Calu3 (cell line): ENCODE results near the gene C5orf46. TPM values are rescaled to one million over a fixed set of nuclear protein-coding genes. Genes with fewer than 3 reads are reported as not detected.

Source experiments
- BruUV-seq: library from RNA; stranded (reverse); fragments of 400-500 nt; replicated peaks from 2 replicates; lab custom pipeline; 2021; lab: Mats Ljungman, UMichigan
- CTCF ChIA-PET: fragments of 300-600 bp; sonication (Branson Sonifier 250); formaldehyde crosslinking; loops from one replicate; lab custom pipeline; 2022; ENCODE audit warnings: antibody characterized with exemption; lab: Charles Lee
- DNase-seq: peaks from one replicate; pipeline ENCODE4 v3.0.0; 2022
- H3K27ac Mint-ChIP-seq: one replicate; pipeline ENCODE4 v1.8.0; 2022; ENCODE audit warnings: mixed read lengths; ENCODE audit not compliant: unreplicated experiment
- H3K27me3 Mint-ChIP-seq: one replicate; pipeline ENCODE4 v1.8.0; 2022; ENCODE audit warnings: mixed read lengths; ENCODE audit not compliant: unreplicated experiment
- H3K36me3 Mint-ChIP-seq: one replicate; pipeline ENCODE4 v1.8.0; 2022; ENCODE audit warnings: mild to moderate bottlenecking, moderate library complexity, mixed read lengths; ENCODE audit not compliant: insufficient read depth, unreplicated experiment
- H3K4me1 Mint-ChIP-seq: one replicate; pipeline ENCODE4 v1.8.0; 2022; ENCODE audit warnings: mild to moderate bottlenecking, low read depth, mixed read lengths; ENCODE audit not compliant: unreplicated experiment
- H3K4me3 Mint-ChIP-seq: one replicate; pipeline ENCODE4 v1.8.0; 2022; ENCODE audit warnings: mild to moderate bottlenecking, low read depth, moderate library complexity, mixed read lengths; ENCODE audit not compliant: unreplicated experiment
- H3K9me3 Mint-ChIP-seq: one replicate; pipeline ENCODE4 v1.8.0; 2022; ENCODE audit warnings: low read depth, mixed read lengths; ENCODE audit not compliant: unreplicated experiment
- intact Hi-C: fragments of 100-400 bp; cut with micrococcal nuclease; formaldehyde crosslinking; loops from one replicate; pipeline ENCODE4 v1.10.0; 2022; ENCODE audit not compliant: unreplicated experiment
- total RNA-seq: library from RNA; stranded (reverse); gene quantifications from 2 replicates; pipeline ENCODE4 v1.2.3, GENCODE V29; 2022
- TF ChIP-seq, protein P1 (sequence below): fragments of 200-600 bp; IDR thresholded peaks from one replicate; pipeline ENCODE4 v1.8.0; 2022; ENCODE audit warnings: antibody characterized with exemption; ENCODE audit not compliant: unreplicated experiment

The C5orf46 gene
- total RNA-seq, 1 experiment from 2014 or later = 0.97 TPM

DNA sequence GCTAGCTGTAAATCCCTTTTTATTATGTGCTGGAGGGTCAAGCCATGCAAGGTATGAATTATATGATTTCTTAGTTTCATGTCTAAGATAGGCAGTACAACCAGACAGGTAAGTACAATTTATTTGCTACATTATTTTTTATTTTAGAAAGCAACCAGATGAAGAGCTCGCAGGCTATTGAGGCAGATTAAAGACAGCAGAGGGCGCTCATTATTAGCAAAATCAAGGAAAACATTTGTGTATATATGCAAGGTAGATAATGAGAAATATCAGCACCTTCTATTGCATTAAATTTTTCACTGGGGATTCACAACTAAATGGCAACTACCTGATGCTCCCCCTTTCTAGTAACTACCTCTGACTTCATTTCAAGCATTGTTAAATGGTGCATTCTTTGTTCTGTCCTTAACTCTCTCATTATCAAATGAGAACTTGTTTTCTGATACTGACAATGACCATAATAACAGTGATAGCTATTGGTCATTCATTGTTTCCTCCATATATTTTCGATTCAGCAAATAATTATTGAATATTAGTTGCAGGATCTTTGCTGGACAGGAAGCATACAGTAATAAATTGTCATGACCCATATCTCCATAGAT is 19.2 kb downstream of the C5orf46 start:
- H3K4me1 Mint-ChIP-seq = peaks cover 22% of the 10 kb centered on the region
- H3K9me3 Mint-ChIP-seq = no peaks in the 10 kb centered on the region
- no peaks in the 10 kb centered on the region for H3K36me3 Mint-ChIP-seq
- no peak overlapping the region for H3K27ac Mint-ChIP-seq
- H3K4me3 Mint-ChIP-seq = no peak overlapping the region
- no peaks in the 10 kb centered on the region for H3K27me3 Mint-ChIP-seq
- no TSS peak for BruUV-seq
- intact Hi-C loops = loop anchor here (1.0 to 2.0 kb wide), 3 partner anchors 30 to 220 kb away; no protein-coding TSS in a partner anchor
- CTCF ChIA-PET = interaction anchor here (0.5 to 2.3 kb wide), 12 partner anchors 9 to 259 kb away, joined by 3 to 20 read pairs (median 4); no protein-coding TSS in a partner anchor
- TF ChIP-seq, protein P1, sequence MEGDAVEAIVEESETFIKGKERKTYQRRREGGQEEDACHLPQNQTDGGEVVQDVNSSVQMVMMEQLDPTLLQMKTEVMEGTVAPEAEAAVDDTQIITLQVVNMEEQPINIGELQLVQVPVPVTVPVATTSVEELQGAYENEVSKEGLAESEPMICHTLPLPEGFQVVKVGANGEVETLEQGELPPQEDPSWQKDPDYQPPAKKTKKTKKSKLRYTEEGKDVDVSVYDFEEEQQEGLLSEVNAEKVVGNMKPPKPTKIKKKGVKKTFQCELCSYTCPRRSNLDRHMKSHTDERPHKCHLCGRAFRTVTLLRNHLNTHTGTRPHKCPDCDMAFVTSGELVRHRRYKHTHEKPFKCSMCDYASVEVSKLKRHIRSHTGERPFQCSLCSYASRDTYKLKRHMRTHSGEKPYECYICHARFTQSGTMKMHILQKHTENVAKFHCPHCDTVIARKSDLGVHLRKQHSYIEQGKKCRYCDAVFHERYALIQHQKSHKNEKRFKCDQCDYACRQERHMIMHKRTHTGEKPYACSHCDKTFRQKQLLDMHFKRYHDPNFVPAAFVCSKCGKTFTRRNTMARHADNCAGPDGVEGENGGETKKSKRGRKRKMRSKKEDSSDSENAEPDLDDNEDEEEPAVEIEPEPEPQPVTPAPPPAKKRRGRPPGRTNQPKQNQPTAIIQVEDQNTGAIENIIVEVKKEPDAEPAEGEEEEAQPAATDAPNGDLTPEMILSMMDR = peak; percentile 63
- peak; percentile 56 for DNase-seq

DNA sequence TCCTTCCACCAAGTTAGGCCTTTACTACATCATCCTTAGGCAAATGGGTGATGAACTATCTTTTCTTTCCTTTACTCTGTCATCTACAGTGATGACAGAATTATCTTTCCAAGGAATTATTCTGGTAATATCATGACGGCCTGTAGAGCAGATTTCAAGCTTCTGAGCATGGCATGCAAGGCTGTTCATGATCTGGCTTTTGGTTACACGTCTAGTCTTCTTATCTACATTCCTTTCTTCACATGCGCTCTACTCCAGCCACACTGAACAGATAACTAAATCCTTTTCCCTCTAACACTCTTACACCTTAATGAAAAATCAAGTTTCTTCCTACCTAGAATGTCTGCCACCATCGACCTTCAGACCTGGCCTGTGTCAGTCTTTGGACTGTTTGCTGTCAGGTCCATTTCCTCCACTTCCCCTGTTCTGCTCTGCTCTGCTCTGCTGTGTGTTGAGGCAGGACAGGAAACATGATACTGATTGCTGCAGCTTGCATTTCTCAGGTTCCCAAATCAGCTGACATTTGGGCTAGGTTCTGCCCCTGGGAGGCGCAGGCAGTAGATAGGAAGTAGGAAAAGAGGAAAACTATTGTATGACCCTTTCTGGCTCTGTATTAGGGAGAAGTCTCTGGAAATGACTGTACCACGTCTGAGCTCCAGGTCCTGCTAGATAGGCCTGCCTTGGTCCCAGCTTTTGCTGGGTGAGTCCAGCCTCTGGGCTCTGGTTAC is 23.6 kb downstream of the C5orf46 start:
- H3K4me3 Mint-ChIP-seq = no peak overlapping the region
- CTCF ChIA-PET = interaction anchor here (1.2 to 1.3 kb wide), 3 partner anchors 23 to 52 kb away, joined by 3 to 5 read pairs (median 3); partner anchors contain the start of gene C5orf46
- H3K27me3 Mint-ChIP-seq = no peaks in the 10 kb centered on the region
- H3K36me3 Mint-ChIP-seq = no peaks in the 10 kb centered on the region
- H3K4me1 Mint-ChIP-seq = peaks cover 11% of the 10 kb centered on the region
- TF ChIP-seq, protein P1 = no peak
- no TSS peak for BruUV-seq
- no peaks in the 10 kb centered on the region for H3K9me3 Mint-ChIP-seq
- no peak overlapping the region for H3K27ac Mint-ChIP-seq
- no peak for DNase-seq
- intact Hi-C loops = no loop called here

DNA sequence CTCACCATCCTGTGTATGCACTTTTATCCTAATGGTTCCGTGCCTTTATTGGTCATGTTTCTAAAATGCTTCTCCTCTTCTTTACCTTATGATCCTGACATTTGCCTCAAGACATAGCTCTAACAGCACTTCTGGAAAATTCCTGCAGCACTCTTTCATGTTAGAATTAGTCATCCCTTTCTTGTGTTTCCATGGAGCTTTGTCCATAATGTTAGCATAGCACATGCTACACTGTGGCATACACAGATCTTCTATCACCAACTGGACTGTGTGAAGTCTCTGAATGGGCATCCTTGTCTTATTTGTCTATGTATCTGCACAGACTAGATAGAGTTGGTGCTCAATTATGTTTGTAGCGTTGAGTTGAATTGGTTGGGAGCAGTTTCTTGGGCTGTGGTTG is 25.9 kb downstream of the C5orf46 start:
- DNase-seq = no peak
- no TSS peak for BruUV-seq
- Mint-ChIP-seq H3K27me3 (no peaks in the 10 kb centered on the region), H3K36me3 (no peaks in the 10 kb centered on the region), H3K27ac (no peak overlapping the region), H3K9me3 (no peaks in the 10 kb centered on the region), H3K4me3 (no peak overlapping the region), H3K4me1 (peaks cover 29% of the 10 kb centered on the region)
- TF ChIP-seq, protein P1 = no peak
- CTCF ChIA-PET = interaction anchor here (1.0 kb wide), 1 partner anchor 23 kb away, joined by 4 read pairs; no protein-coding TSS in a partner anchor
- intact Hi-C loops = no loop called here

DNA sequence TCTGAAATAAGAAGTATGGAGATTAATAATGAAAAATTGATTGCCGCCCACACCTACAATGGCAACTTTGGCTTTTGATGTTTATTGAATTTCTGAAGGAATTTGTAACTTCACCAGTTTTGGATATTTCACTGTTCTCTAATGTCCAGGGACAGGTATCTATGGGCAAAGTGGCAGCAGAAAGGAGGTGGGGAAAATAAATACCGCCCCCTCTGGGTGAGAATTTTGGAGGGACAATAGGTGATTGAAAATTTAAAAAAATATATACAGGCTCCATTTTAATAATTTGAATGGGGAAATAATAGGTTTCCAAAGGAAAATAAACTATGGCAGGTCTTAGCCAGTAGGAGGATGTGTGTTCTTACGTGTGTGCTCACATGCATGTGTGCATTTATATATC is 26.6 kb downstream of the C5orf46 start:
- Mint-ChIP-seq H3K27ac (no peak overlapping the region), H3K9me3 (peaks cover under 1% of the 10 kb centered on the region), H3K27me3 (no peaks in the 10 kb centered on the region), H3K4me3 (no peak overlapping the region), H3K4me1 (peaks cover 29% of the 10 kb centered on the region), H3K36me3 (no peaks in the 10 kb centered on the region)
- CTCF ChIA-PET = no interaction called here
- no TSS peak for BruUV-seq
- DNase-seq = no peak
- intact Hi-C loops = no loop called here
- TF ChIP-seq, protein P1 = no peak
